Measurements from ENCODE around the gene MAP3K9.

GRCh38 chr14:70811050-70811449, 1.7 kb upstream of the MAP3K9 start:
- TF ChIP-seq CTCF (IDR thresholded peaks at IDR 0.05; ENCODE audit: insufficient read depth, low read length, poor library complexity, severe bottlenecking) (no peak), EZH2phosphoT487 (conservative IDR thresholded peaks at IDR 0.05; ENCODE audit: low read length) (no peak)
